Spleen (tissue), 13 donors: Measurements from ENCODE around the gene S1PR5. TPM values are rescaled to one million over a fixed set of nuclear protein-coding genes. Genes with fewer than 3 reads are reported as not detected.

ENCODE experiments used
- DNase-seq: peaks from one replicate; pipeline ENCODE4 v3.0.0-alpha.2; 2020
- H3K27ac ChIP-seq, 8 donors: fragments of 200-600 bp; sonication (generic) in 7 of 8; 1 replicate in 4 of 8; 2 replicates in 4 of 8; pipeline versions ENCODE4 v1.5.0 to v1.8.0; 2016 to 2021; ENCODE audit warnings: inconsistent platforms in 4 of 8, mild to moderate bottlenecking in 4 of 8, moderate library complexity in 1 of 8
- H3K27me3 ChIP-seq, 7 donors: fragments of 200-600 bp; sonication (generic) in 6 of 7; replicated peaks in 1 of 7; 1 replicate in 4 of 7; 2 replicates in 3 of 7; pipeline versions ENCODE4 v1.5.0 to v1.8.0; 2016 to 2021; ENCODE audit warnings: inconsistent platforms in 3 of 7, mild to moderate bottlenecking in 1 of 7
- H3K36me3 ChIP-seq, 6 donors: fragments of 200-600 bp; sonication (generic) in 5 of 6; 1 replicate in 4 of 6; 2 replicates in 2 of 6; pipeline versions ENCODE4 v1.5.0 to v1.8.0; 2016 to 2021; ENCODE audit warnings: inconsistent platforms in 2 of 6
- H3K4me1 ChIP-seq, 6 donors: fragments of 200-600 bp; sonication (generic) in 5 of 6; 1 replicate in 3 of 6; 2 replicates in 3 of 6; pipeline versions ENCODE4 v1.5.0 to v1.8.0; 2016 to 2021; ENCODE audit warnings: inconsistent platforms in 3 of 6
- H3K4me3 ChIP-seq, 8 donors: fragments of 200-600 bp; sonication (generic) in 7 of 8; 1 replicate in 4 of 8; 2 replicates in 4 of 8; pipeline versions ENCODE4 v1.5.0 to v1.8.0; 2016 to 2021; ENCODE audit warnings: inconsistent platforms in 4 of 8, mild to moderate bottlenecking in 4 of 8, moderate library complexity in 2 of 8
- H3K9me3 ChIP-seq, 8 donors: fragments of 200-600 bp; sonication (generic) in 7 of 8; 1 replicate in 4 of 8; 2 replicates in 4 of 8; pipeline versions ENCODE4 v1.5.0 to v1.8.0; 2016 to 2021; ENCODE audit warnings: inconsistent platforms in 4 of 8
- CTCF ChIP-seq, 11 experiments: fragments of 200-600 bp in 7 of 11; fragments of 450-650 bp in 4 of 11; sonication (generic) in 4 of 11; IDR thresholded peaks in 8 of 11; conservative IDR thresholded peaks in 3 of 11; 1 replicate in 7 of 11; 2 replicates in 4 of 11; pipeline versions ENCODE4 v1.4.0 to v1.8.0; 2016 to 2021; ENCODE audit warnings: antibody characterized with exemption in 11 of 11, inconsistent platforms in 4 of 11, mild to moderate bottlenecking in 1 of 11
- POLR2A ChIP-seq, 3 donors: fragments of 450-650 bp; IDR thresholded peaks; one replicate each; pipeline ENCODE4 v1.5.1; 2017; ENCODE audit warnings: antibody characterized with exemption in 3 of 3, mild to moderate bottlenecking in 1 of 3
- POLR2AphosphoS5 ChIP-seq, 3 donors: sonication (generic); formaldehyde crosslinking; IDR thresholded peaks; one replicate each; pipeline ENCODE4 v1.5.1; 2017; ENCODE audit warnings: antibody characterized with exemption in 3 of 3
- WGBS, 5 donors: extraction: QIAGEN DNeasy Blood & Tissue Kit in 3 of 5; methylation state at CpG; one replicate each; pipeline versions ENCODE4 v1.1.5 to v1.1.7; 2013 to 2018; 5-methylcytosine and 5-hydroxymethylcytosine counted together
- intact Hi-C: fragments of 100-400 bp; cut with DNase I; formaldehyde crosslinking; loops from one replicate; pipeline ENCODE4 v1.15.0; 2023; ENCODE audit warnings: low total_unique reads
- long read RNA-seq, 2 donors: transcript quantifications; one replicate each; lab custom pipeline, GENCODE V29; 2026
- polyA plus RNA-seq, 3 donors: library from polyadenylated mRNA; stranded (reverse); fragments of 200-250 nt; gene quantifications; one replicate each; pipeline ENCODE4 v1.2.1, GENCODE V29; 2013
- total RNA-seq, 7 donors: library from RNA; depleted of rRNA in 3 of 7; stranded (reverse); fragments of >200 nt in 3 of 7; fragmentation: NEBNext Ultra II Directional in 4 of 7; extraction: Animal tissue kit (Norgen Biotek cat#: 25700) in 4 of 7; gene quantifications; one replicate each; pipeline versions ENCODE4 v1.1.0 to v1.2.1, GENCODE V29; 2016 to 2021
- donor health status: healthy with polysubstance abuse.
- donor health status: DM: no; HTN: no; CAD: no; lungs with moderate emphysema.
- donor health status: DM: no; HTN: no; CAD: no.
- donor health status: Bipolar disorder and iron deficiency.
- donor health status: healthy.
- donor health status: DM: no; HTN: no; CAD: no.
- donor health status: DM: yes; HTN: yes; CAD: no.

The S1PR5 gene
- total RNA-seq (10 to 100 TPM in 3 of 7 donors, 1 to 10 TPM in 4; 4.0 to 21.2 (median 9.2) TPM), polyA plus RNA-seq (1 to 10 TPM in 2 of 3 donors, under 1 TPM in 1; 0.52 to 2.1 (median 1.2) TPM)
- long read RNA-seq, donor 1: 0 reads
- long read RNA-seq, donor 2, partial matches to known transcripts: 0 of 2 reads
- long read RNA-seq, donor 2, other reads (novel, unspliced or antisense): 0 of 2 reads

- TF ChIP-seq POLR2AphosphoS5 (IDR thresholded peaks at IDR 0.05) (peak; percentile 43 to 74 (median 46)), CTCF (IDR thresholded peaks at IDR 0.05 in 8 of 11, conservative IDR thresholded peaks at IDR 0.05 in 3 of 11) (no peak), POLR2A (IDR thresholded peaks at IDR 0.05) (no peak)
- intact Hi-C loops: no loop called here
- 2 to 4% (median 3%) methylated on average over 13 to 39 of the region's 39 CpGs for WGBS, 5 donors
- Histone ChIP-seq H3K27ac (peak within 1 kb of the TSS in 7 of 8 donors; percentile 60 to 88 (median 76)), H3K4me3 (peak within 1 kb of the TSS; percentile 25 to 71 (median 48)), H3K27me3 (peaks cover 6 to 89% (median 65%) of the 10 kb centered on the region in 7 donors), H3K9me3 (no peaks in the 10 kb centered on the region), H3K36me3 (peaks cover 0 to 9% (median 0%) of the 10 kb centered on the region in 6 donors), H3K4me1 (peaks cover 20 to 56% (median 39%) of the 10 kb centered on the region in 6 donors)
- no peak for DNase-seq
Observed at GRCh38 chr19:10517361-10517759, at the start of gene S1PR5. Gene S1PR5 (minus strand): TSS chr19:10517447. CDS start chr19:10515011, 2,436 bp downstream.

- peak; percentile 89 for DNase-seq
- intact Hi-C loops: loop anchor here (5.0 kb wide), 1 partner anchor 65 kb away; the partner anchor contains the start of gene KEAP1
Observed at GRCh38 chr19:10566658-10567410, 49.6 kb upstream of the S1PR5 start.

GRCh38 chr19:10566408-10566657 lies 49.1 kb upstream of the S1PR5 start:
- H3K27me3 ChIP-seq: no peaks in the 10 kb centered on the region
- H3K4me3 ChIP-seq: peak overlapping the region; percentile 8 to 98 (median 89)
- H3K4me1 ChIP-seq: peaks cover 28 to 76% (median 47%) of the 10 kb centered on the region in 6 donors
- no peaks in the 10 kb centered on the region for H3K9me3 ChIP-seq
- H3K27ac ChIP-seq: peak overlapping the region; percentile 69 to 98 (median 94)
- TF ChIP-seq POLR2AphosphoS5 (IDR thresholded peaks at IDR 0.05) (no peak), CTCF (IDR thresholded peaks at IDR 0.05 in 8 of 11, conservative IDR thresholded peaks at IDR 0.05 in 3 of 11) (no peak), POLR2A (IDR thresholded peaks at IDR 0.05) (no peak)
- no peak for DNase-seq
- H3K36me3 ChIP-seq: peaks cover 0 to 36% (median 9%) of the 10 kb centered on the region in 6 donors
- WGBS, 5 donors: 0 to 1% (median 0%) methylated on average over 4 of the region's 4 CpGs
- intact Hi-C loops: loop anchor here (5.0 kb wide), 1 partner anchor 64 kb away; the partner anchor contains the start of gene KEAP1

More at GRCh38 chr19:10566658-10567410, 49.6 kb upstream of the S1PR5 start:
- peak overlapping the region; percentile 16 to 98 (median 89) for H3K4me3 ChIP-seq
- peaks cover 0 to 31% (median 6%) of the 10 kb centered on the region in 6 donors for H3K36me3 ChIP-seq
- WGBS, 5 donors: 30 to 34% (median 31%) methylated on average over 15 to 19 of the region's 19 CpGs
- H3K4me1 ChIP-seq: peaks cover 28 to 76% (median 48%) of the 10 kb centered on the region in 6 donors
- peak overlapping the region; percentile 69 to 98 (median 94) for H3K27ac ChIP-seq
- H3K9me3 ChIP-seq: no peaks in the 10 kb centered on the region
- TF ChIP-seq POLR2A (IDR thresholded peaks at IDR 0.05): no peak
- peak; percentile 65 to 74 (median 69) for TF ChIP-seq POLR2AphosphoS5 (IDR thresholded peaks at IDR 0.05)
- no peak for TF ChIP-seq CTCF (IDR thresholded peaks at IDR 0.05 in 8 of 11, conservative IDR thresholded peaks at IDR 0.05 in 3 of 11)
- no peaks in the 10 kb centered on the region for H3K27me3 ChIP-seq
